Stimulated activated CD8-positive, alpha-beta memory T cell treated with anti-CD3 and anti-CD28 coated beads, Interleukin-4, amount 100 ng/mL, for 4 hours (primary cell): ENCODE data around the gene HCFC1.

Experiments used
- DNase-seq, 2 donors: peaks; one replicate each; pipeline ENCODE4 v3.0.0-alpha.2; 2020; ENCODE audit warnings: low read depth in 2 of 2, low spot score in 1 of 2

The HCFC1 gene

DNA sequence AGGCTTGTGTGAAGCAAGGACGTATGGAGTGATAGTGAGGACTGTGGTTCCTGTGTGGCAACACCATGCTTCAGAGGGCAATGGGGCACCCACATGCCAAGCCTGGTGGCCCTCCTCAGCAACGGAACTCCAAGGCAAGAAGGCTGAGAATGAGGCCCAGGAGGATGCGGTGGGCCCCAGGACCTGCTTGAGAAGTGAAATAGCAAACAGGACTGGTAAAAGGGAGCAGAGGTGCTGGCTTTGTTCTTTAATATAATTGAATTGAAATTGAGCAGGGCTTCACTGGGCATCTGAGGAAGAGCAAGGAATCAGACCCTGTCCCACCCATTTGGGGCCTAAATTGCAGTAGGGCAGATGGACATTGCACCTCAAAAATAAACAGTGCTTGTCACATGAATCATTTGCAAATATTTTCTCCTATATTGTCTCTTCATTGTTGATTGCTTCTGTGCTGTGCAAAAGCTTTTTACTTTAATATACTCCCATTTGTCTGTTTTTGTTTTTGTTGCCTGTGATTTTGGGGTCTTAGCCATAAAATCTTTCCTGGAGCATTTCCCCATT is 3.2 kb upstream of the HCFC1 start:
- no peak for DNase-seq

DNA sequence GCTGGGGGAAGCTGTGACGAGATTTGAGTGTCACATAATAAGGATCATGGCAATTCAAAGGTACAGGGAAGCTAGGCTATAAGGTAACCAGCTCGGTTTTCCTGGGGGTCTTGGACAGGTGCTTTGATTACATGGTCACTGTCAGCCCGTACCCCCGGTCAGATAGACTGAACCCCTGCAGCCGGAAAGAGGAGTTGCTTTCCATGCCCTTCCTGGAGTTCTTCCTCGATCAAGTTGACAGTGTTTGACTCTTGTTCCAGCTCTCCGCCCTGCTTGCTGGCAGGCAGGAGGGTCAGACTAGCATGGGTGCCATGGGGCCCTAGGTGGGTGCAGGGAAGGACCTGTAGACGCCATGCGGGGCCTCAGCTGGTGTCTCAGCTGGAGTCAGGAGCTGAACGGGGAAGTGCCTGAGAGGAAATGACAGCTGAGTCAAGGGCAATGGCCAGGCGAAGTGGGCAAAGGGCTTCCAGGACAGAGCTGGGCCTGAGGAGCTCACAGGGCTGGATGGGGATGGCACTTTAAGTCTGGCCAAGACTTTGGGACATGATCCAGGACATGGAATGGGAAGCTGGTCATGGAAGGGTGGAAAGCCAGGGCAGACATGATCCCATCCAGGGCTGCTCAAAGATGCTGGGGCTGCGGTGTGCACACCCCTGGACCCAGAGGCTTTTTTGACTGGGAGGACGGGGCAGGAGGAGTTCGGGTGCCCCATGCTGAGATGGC is 2.5 kb upstream of the HCFC1 start:
- no peak for DNase-seq

GRCh38 chrX:153973127-153974002 is 1.7 kb upstream of the HCFC1 start:
- DNase-seq: no peak

DNA sequence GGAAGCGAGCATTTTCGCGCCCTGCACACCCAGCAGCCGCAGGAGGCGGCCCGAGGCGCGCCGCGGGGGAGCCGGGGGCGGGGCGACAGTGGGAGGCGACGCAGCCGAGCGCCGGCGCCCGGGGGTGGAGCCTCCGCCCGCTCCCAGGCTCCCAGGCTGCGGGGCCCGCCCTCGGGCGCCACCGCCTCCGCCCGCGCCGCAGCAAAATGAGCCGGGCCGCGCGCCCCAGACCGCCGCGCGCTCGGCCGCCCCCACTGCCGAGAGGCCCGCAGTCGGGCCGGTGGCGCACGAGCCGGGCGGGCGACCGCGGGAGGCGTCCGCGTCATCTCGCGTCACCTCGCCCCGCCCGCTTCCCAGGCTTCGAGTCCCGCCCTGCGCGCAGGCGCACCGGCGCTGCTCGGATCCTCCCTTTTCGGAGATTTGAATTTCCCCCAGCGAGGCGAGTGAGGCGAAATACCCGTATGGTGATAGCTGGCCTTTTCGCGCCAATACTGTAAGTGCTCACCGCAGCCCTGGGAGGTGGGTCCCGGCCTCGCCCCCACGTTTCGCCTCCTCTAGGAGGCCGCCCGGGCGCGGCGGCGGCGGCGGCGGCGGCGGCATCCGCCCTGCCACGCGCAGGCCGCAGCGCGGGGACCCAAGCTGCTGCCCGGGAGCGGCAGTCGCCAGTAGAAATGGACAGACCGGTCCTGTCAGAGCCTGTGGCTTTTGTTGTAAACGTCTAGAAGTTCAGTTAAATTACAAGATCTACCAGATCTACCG is 929 bp upstream of the HCFC1 start, which contains the start of gene TMEM187:
TSS of gene TMEM187 (plus strand) at position 387 of the 759 bp plus-strand sequence. CDS start 9,309 bp downstream, outside the sequence.
- peak; percentile 62 to 81 for DNase-seq

DNA sequence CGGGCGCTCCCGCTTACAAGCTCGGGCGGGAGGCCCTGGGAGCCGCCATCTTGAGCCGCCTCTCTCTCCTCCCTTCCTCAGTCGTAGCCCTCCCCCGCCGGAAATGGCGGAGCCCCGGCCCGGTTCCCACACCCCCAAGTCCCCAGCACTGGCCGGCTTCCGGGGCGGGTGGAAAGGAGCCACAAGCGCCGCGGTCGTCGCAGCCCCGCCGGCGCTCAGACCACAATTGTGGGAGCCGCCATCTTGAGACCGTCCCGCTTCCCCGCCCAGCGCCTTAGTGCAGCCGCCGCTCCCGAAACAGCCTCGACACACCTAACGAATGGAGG is 531 bp downstream of the HCFC1 start:
- DNase-seq: peak; percentile 57 to 87

- DNase-seq: no peak
Observed at GRCh38 chrX:153970357-153971123, 1.1 kb downstream of the HCFC1 start.

- DNase-seq: no peak
Observed at GRCh38 chrX:153969904-153970356, 1.7 kb downstream of the HCFC1 start.

GRCh38 chrX:153969125-153969903 is 2.3 kb downstream of the HCFC1 start:
- DNase-seq: no peak

DNA sequence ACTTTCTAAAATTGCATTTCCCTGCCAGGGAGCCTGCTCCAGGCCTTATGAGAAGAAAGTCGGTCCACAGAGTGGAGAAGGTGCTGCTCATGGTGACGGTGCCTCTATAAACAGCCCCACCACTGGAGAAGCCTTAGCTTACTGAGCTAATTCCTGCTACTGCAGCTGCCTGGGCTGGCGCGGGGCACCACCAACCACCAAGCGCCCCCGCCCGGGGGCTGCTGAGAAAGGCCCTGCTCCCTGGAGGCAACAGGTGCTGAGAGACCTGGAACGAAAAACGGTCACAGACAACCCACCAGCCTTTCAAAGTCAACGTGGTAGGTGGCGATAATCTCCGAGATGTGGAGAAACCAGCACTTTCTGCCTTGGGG is 2.9 kb downstream of the HCFC1 start:
- no peak for DNase-seq

- DNase-seq: no peak
Observed at GRCh38 chrX:153968255-153968654, 3.4 kb downstream of the HCFC1 start.

DNA sequence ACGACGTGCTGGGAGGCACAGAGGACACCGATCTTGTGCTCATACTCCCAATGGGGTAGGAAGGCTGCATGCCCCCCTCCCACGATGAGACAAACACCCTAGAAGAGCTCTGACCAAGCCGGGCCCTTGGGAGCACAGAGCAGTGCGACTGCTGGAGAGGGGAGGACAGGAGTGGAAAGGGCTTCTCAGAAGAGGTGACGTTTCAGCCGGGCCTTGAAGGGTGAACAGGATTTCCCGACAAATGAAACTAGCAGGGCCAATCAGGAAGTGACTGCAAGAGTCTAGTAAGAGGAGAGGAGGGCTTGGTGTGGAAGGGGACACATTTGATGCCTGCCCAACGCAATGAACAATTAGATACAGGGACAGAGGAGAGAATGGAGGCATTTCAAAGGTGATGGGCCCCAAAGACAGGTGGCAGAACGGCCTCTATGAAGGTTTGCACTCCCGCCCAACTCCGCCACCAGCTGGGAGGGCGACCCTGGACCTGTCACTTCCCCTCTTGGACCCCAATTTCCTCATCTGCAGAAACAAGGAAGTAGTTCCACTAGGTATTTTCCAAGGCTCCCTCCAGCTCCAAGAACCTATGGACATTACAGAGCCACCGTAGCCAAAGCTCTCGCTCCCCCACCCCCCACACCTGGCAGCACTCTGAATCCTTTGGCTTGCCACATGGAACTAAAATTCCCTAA is 3.9 kb downstream of the HCFC1 start:
- no peak for DNase-seq

DNA sequence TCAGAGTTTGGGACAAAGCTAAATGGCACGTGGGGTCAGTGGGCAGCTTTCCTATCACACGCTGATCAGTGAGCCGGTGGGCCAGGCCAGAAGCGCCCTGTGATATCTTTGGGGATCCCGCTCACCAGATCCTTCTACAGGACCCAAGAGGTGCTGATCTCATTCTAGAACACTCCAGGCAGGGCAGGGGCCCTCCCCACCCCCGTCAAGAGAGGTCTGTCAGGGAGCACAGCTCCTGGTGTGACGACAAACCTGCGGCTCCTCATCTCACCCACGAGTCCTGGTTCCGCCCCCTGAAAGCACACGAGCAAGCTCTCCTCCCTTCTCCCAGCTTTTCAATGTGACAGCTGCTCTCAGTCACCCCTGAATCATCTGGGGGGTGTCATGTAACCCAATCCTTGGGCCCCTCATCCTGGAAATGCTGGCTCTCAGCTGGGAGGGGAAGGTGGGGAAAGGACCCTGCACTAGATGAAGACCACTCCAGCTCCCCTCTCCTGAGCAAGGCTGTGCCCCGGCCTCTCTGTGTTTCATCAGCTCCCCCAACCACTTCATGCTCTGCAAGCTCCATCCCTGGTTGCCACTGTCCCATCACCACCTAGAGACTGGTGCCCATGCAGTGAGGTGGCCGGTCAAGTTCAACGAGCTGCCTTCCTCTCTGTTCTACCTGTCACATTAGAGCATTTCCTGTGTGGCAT is 4.6 kb downstream of the HCFC1 start:
- peak in 1 of 2 donors; percentile 50 for DNase-seq

GRCh38 chrX:153966283-153966688 is 5.3 kb downstream of the HCFC1 start:
- no peak for DNase-seq

- no peak for DNase-seq
Observed at GRCh38 chrX:153965406-153965805, 6.2 kb downstream of the HCFC1 start.

DNA sequence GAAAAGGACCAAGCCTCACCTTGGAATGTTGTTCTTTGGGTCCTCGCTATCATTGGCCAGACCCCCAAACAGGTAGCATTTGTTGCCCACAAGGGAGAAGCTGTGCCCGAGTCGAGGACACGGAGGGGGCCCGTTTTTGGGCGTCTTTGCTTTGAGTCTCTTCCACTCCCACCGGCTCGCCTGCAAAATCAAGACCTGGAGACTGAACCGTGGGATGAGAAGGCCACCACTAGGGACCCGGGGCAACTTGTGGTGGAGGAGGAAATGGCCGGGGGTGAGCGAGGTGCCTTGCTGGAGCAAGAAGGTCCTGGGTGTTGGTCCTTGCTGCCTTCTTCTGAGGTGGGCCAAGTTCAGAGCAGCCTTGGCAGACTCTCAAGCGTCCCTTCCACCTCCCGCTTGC is 7.5 kb downstream of the HCFC1 start:
- no peak for DNase-seq

- no peak for DNase-seq
Observed at GRCh38 chrX:153963546-153963945, 8.1 kb downstream of the HCFC1 start.

DNA sequence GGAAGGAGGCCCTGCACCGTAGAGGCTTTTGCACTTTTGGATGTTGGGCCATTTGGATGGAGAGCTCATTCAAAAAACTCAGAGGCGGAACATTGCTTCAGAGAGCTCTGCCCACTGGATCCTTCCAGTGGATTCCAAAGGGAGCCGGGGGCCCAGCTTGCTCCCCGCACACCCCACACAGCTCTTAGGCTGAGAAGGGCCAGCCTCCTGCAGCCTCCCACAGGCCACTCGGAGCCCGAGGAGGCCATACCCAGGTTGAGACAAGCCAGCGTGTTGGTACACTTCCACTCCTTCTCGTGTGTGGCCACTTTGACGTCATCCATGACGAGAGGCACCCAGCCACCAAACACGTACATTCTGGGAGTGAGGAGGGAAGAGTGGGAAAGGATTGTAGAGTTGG is 10.3 kb downstream of the HCFC1 start:
- no peak for DNase-seq

DNA sequence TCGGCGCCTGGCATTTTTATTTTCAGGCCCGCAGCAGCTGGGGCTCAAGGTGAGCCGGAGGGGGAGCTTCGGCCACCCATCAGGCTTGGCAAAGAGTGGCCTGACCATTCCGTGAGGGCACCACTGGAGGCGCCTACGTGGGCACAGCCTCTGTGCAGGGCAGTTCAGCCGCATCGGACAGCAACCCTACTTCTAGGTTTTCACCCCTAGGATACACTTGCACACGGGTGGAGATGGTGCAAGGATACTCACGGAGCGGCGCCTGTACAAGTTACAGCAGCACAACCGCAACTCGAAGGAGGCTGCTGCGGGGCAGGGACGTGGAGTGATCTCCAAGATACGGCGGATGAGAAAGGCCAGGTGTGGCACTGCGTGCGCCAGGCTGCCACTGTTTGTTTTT is 10.8 kb downstream of the HCFC1 start:
- DNase-seq: no peak

GRCh38 chrX:153960077-153960476 is 11.5 kb downstream of the HCFC1 start:
- no peak for DNase-seq
